BLaER1 (cell line): ENCODE measurements around the gene CKM.
A peak's percentile ranks its signal among the peaks of the same experiment; 100 is the strongest.

Experiments used
- H3K27ac ChIP-seq: shearing (Covaris generic); formaldehyde crosslinking; 2 replicates; pipeline ENCODE4 v1.8.1; 2022
- H3K27me3 ChIP-seq: shearing (Covaris generic); formaldehyde crosslinking; 2 replicates; pipeline ENCODE4 v1.8.1; 2022
- H3K36me3 ChIP-seq: shearing (Covaris generic); formaldehyde crosslinking; 2 replicates; pipeline ENCODE4 v1.8.1; 2022
- H3K4me1 ChIP-seq: shearing (Covaris generic); formaldehyde crosslinking; 2 replicates; pipeline ENCODE4 v1.8.1; 2022
- H3K4me2 ChIP-seq: shearing (Covaris generic); formaldehyde crosslinking; 2 replicates; pipeline ENCODE4 v1.8.1; 2022
- H3K4me3 ChIP-seq: shearing (Covaris generic); formaldehyde crosslinking; 2 replicates; pipeline ENCODE4 v1.8.1; 2022
- H3K9ac ChIP-seq: shearing (Covaris generic); formaldehyde crosslinking; 2 replicates; pipeline ENCODE4 v1.8.1; 2022
- H3K9me3 ChIP-seq: shearing (Covaris generic); formaldehyde crosslinking; 2 replicates; pipeline ENCODE4 v1.8.1; 2022
- H4K20me1 ChIP-seq: shearing (Covaris generic); formaldehyde crosslinking; 2 replicates; pipeline ENCODE4 v1.8.1; 2022
- Cebpa-rat ChIP-seq: shearing (Covaris generic); IDR thresholded peaks from 2 replicates; pipeline ENCODE4 v1.8.1; 2022

The CKM gene

DNA sequence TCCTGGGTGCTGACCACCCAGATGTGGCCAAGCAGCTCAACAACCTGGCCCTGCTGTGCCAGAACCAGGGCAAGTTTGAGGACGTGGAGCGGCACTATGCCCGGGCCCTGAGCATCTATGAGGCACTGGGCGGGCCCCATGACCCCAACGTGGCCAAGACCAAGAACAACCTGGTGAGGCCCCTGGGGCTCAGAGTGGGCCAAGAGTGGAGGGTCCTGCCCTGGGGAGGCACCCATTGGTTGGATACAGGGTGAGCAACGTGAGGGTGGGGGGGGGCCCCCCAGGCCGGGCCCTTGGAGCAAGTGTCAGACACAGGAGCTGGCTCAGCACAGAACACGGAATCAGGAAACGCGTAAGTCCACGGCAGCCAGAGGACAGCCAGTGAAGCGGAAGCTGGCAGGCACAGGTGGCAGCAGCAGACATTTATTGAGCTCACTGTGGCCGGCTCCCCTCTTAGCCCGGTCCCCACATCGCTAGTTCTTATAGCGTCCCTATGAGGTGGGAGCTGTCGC lies 26.8 kb upstream of the CKM start:
- TF ChIP-seq Cebpa-rat, result no peak
- Histone ChIP-seq H3K4me3 (no peak overlapping the region), H4K20me1 (no peaks in the 10 kb centered on the region), H3K4me1 (no peaks in the 10 kb centered on the region), H3K36me3 (peaks cover 50% of the 10 kb centered on the region), H3K4me2 (no peak overlapping the region), H3K9me3 (no peaks in the 10 kb centered on the region), H3K9ac (no peak overlapping the region), H3K27ac (no peak overlapping the region), H3K27me3 (peaks cover 9% of the 10 kb centered on the region; the same call in 1 of the 2 replicates)

DNA sequence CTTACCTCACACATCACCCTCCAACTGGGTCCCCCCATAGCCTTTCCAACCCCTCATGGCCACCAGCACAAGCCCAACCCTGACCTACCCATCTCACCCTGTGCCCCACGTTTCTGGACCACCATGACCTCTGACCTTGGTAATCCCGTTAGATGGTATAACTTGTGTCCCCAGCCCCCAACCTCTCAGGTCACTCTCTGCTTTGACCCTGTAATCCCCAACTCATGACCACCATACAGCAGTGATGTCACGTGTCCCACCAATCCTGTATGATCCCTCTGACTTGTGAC lies 26.4 kb upstream of the CKM start:
- no peak overlapping the region for H3K4me3 ChIP-seq
- no peak for TF ChIP-seq Cebpa-rat
- H3K27ac ChIP-seq, result no peak overlapping the region
- peaks cover 9% of the 10 kb centered on the region; the same call in 1 of the 2 replicates for H3K27me3 ChIP-seq
- H3K4me1 ChIP-seq, result no peaks in the 10 kb centered on the region
- H4K20me1 ChIP-seq, result no peaks in the 10 kb centered on the region
- no peaks in the 10 kb centered on the region for H3K9me3 ChIP-seq
- H3K36me3 ChIP-seq, result peaks cover 46% of the 10 kb centered on the region
- H3K9ac ChIP-seq, result no peak overlapping the region
- no peak overlapping the region for H3K4me2 ChIP-seq

DNA sequence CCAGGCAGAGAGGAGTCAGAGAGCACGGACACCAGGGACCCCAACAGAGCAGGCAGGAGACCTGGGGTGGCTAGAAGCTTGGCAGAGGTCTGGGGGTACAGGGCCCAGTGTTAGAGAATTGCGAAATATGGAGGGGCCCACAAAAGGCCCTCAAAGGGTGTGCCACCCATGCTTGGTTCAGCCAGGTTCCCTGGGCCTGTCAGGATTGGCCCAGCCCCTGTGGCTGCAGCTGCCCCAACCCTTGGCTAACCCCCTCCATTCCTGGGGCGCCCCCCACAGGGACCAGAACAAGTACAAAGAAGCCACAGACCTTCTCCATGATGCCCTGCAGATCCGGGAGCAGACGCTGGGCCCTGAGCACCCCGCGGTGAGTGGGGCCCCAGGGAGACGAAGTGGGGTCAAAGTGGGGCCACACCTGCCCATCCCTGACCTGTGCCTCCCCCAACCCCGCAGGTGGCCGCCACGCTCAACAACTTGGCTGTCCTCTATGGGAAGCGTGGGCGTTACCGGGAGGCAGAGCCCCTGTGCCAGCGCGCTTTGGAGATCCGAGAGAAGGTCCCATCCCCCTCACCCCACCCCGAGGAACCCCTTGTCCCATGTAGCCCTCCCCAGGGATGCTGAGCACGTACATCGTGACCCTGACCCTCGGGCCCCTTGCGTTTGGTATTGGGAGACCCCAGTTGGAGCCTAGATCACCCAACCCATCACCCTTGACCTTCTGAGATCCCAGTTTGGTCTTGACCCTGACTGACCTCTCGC lies 25.9 kb upstream of the CKM start:
- peak; percentile 58; the same call in 1 of the 2 replicates for TF ChIP-seq Cebpa-rat
- Histone ChIP-seq H3K36me3 (peaks cover 41% of the 10 kb centered on the region), H3K4me3 (no peak overlapping the region), H3K27ac (no peak overlapping the region), H4K20me1 (no peaks in the 10 kb centered on the region), H3K4me2 (no peak overlapping the region), H3K9me3 (no peaks in the 10 kb centered on the region), H3K9ac (no peak overlapping the region), H3K27me3 (peaks cover 9% of the 10 kb centered on the region; the same call in 1 of the 2 replicates), H3K4me1 (no peaks in the 10 kb centered on the region)

DNA sequence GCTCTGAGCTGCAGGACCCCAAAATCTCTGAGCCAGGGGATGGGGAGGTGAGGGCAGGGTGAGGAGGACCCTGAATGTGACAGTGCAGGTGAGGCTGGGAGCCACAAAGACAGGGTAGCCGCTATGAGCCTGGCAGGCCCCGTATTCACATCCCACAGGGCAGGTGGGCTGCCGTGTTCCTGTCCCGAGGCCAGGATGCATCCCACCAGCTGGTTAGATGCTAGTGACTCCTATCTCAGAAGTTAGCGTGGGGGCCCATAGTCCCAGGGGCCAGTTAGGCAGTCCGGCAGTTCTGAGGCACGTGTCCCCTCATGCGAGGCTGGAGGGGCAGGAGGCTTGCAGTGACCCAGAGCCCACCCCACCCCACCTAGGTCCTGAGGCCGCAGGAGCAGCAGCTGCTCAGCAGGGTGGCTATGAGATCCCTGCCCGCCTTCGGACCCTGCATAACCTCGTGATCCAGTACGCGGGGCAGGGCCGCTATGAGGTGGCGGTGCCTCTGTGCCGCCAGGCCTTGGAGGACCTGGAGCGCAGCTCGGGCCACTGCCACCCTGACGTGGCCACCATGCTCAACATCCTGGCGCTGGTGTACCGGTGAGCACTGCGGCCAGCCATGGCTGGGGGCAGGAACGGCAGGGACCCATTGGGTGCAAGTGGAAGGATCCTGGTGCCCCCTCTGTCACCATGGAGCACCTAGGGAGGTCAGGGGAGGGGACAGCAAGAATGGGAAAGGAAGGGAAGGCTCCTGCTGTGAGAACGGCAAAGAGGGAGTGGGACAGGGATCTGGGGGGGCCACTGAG lies 25.1 kb upstream of the CKM start:
- H3K27ac ChIP-seq, result no peak overlapping the region
- no peaks in the 10 kb centered on the region for H3K4me1 ChIP-seq
- no peak for TF ChIP-seq Cebpa-rat
- H3K4me2 ChIP-seq, result no peak overlapping the region
- H3K9ac ChIP-seq, result no peak overlapping the region
- no peaks in the 10 kb centered on the region for H4K20me1 ChIP-seq
- H3K9me3 ChIP-seq, result no peaks in the 10 kb centered on the region
- H3K27me3 ChIP-seq, result peaks cover 9% of the 10 kb centered on the region; the same call in 1 of the 2 replicates
- H3K4me3 ChIP-seq, result no peak overlapping the region
- peaks cover 33% of the 10 kb centered on the region for H3K36me3 ChIP-seq

DNA sequence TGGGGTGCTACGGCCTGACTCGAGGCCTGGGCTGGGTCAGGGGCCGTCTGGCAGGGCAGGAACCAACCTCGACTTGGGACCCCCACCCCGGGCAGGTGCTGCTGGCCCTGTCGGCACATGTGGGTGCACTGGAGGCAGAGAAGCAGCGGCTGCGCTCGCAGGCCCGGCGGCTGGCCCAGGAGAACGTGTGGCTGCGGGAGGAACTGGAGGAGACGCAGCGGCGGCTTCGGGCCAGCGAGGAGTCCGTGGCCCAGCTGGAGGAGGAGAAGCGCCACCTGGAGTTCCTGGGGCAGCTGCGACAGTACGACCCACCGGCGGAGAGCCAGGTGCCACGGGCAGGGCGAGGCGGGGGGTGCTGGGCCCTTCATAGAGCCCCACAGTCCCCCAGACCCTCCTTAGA lies 23.8 kb upstream of the CKM start:
- no peak overlapping the region for H3K4me3 ChIP-seq
- H3K27ac ChIP-seq, result no peak overlapping the region
- H3K36me3 ChIP-seq, result peaks cover 20% of the 10 kb centered on the region
- H4K20me1 ChIP-seq, result no peaks in the 10 kb centered on the region
- H3K4me1 ChIP-seq, result no peaks in the 10 kb centered on the region
- TF ChIP-seq Cebpa-rat, result no peak
- peaks cover 12% of the 10 kb centered on the region; the same call in 1 of the 2 replicates for H3K27me3 ChIP-seq
- no peaks in the 10 kb centered on the region for H3K9me3 ChIP-seq
- no peak overlapping the region for H3K4me2 ChIP-seq
- no peak overlapping the region for H3K9ac ChIP-seq

DNA sequence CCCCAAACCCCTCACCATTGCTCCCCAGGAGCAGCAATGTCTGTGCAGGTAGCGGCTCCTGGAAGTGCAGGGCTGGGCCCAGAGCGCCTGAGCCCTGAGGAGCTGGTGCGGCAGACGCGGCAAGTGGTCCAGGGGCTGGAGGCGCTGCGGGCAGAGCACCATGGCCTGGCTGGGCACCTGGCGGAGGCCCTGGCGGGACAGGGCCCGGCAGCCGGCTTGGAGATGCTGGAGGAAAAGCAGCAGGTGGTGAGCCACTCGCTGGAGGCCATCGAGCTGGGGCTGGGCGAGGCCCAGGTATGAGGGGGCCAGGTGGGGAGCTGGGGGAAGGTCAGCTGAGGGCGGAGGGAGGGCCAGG lies 22.8 kb upstream of the CKM start:
- no peaks in the 10 kb centered on the region for H3K9me3 ChIP-seq
- H3K4me1 ChIP-seq, result peaks cover 4% of the 10 kb centered on the region
- no peaks in the 10 kb centered on the region for H4K20me1 ChIP-seq
- peaks cover 10% of the 10 kb centered on the region for H3K36me3 ChIP-seq
- no peak for TF ChIP-seq Cebpa-rat
- H3K4me3 ChIP-seq, result no peak overlapping the region
- no peak overlapping the region for H3K27ac ChIP-seq
- H3K9ac ChIP-seq, result no peak overlapping the region
- no peak overlapping the region for H3K4me2 ChIP-seq
- peaks cover 22% of the 10 kb centered on the region for H3K27me3 ChIP-seq

DNA sequence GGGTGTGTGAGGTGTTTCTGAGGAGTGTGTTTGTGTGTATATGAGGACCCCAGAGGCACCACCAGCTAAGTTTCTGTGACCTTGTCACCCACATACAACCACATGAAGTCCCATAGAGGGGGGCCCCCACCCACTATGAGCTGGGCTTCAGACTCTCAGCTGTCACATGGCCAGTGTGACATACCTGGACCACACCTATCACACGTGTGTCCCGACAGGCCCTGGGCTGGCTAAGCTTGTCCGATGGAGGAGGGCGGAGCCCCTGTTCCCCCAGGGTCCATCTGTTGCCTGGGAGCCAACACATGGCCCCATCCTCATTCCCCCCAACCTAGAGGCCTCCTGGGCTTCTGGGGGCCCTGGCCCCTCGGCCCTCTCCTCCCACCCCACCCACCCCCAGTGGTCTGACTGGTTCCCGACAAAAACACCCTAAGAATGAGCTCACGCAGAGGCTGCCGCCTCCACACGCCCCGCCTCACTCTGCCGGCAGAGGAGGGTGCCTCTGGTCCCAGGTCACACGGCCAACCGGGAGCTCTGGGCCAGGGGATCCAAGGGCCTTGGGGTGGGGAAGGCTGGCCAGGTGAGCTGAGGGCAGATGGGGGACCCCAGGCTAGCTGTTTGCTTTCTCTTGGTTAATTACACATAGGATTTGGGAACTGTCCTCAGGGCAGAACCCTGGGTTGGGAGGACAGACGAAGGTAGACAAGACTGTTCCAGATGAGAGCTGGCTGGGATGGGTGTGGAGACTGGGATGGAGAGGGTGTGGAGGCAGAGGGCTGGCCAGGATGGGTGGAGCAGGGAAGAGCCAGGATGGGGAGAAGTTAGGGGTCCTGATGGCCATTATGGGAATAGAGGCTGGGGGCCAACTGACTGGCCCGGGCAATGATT lies 22.2 kb upstream of the CKM start:
- Histone ChIP-seq H3K4me2 (no peak overlapping the region), H3K9ac (no peak overlapping the region), H4K20me1 (no peaks in the 10 kb centered on the region), H3K4me3 (no peak overlapping the region), H3K9me3 (no peaks in the 10 kb centered on the region), H3K27me3 (peaks cover 28% of the 10 kb centered on the region), H3K4me1 (peaks cover 8% of the 10 kb centered on the region), H3K27ac (no peak overlapping the region), H3K36me3 (peaks cover 4% of the 10 kb centered on the region; the same call in 1 of the 2 replicates)
- TF ChIP-seq Cebpa-rat, result no peak

DNA sequence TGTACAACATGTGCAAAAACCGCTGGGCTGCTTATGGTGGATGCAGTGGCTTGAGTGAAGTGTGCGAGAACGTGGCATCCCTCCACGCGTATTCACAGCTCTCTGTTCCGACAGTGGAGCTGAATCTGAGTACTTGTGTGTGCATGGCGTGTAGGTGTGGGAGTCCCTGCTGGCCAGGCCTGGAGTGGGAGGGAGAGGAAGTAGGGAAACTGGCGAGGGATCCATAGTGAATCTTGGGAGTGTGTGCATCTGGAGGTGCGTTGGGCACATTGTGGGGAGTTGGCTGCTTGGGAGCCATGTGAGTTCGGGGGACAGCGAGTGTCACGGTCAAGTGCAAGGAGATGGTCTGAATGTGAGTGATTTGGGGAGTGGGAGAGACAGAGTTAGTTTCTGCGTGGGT lies 20.2 kb upstream of the CKM start:
- Histone ChIP-seq H3K4me3 (no peak overlapping the region), H4K20me1 (no peaks in the 10 kb centered on the region), H3K27me3 (peaks cover 28% of the 10 kb centered on the region), H3K4me2 (no peak overlapping the region), H3K36me3 (no peaks in the 10 kb centered on the region), H3K4me1 (peaks cover 11% of the 10 kb centered on the region), H3K9ac (no peak overlapping the region), H3K27ac (no peak overlapping the region), H3K9me3 (no peaks in the 10 kb centered on the region)
- no peak for TF ChIP-seq Cebpa-rat

DNA sequence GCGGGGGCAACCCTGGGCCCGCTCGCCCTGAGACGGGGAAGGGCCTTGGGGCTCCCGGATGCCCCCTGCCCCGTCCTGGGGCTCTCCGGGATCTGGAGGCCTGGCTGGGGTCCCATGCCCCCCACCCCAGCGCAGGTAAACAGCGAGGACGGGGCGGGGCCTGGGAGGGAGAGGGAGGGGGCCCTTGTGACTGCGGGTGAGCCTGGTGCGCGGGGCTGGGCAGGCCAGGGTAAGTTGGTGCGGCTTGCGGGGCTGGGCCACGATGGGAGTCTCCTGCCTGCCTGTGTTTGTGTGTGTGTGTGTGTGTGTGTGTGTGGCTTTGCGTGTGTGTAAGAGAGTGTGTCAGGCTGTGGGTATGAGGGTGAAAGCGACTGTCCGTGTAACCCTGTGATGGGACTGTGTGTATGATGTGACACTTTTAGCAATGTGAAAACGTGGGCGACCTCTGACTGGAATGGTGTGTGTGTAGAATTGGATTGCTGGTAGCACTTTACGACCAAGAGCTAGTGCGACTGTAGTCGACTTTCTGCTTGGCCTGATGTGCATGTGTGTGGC lies 18.3 kb upstream of the CKM start:
- Histone ChIP-seq H3K9me3 (no peaks in the 10 kb centered on the region), H3K27ac (no peak overlapping the region), H3K9ac (peak overlapping the region; percentile 41; the same call in 1 of the 2 replicates), H3K4me1 (peaks cover 11% of the 10 kb centered on the region), H3K4me2 (peak overlapping the region; percentile 86), H3K36me3 (no peaks in the 10 kb centered on the region), H4K20me1 (no peaks in the 10 kb centered on the region), H3K4me3 (peak overlapping the region; percentile 60), H3K27me3 (peaks cover 19% of the 10 kb centered on the region)
- no peak for TF ChIP-seq Cebpa-rat
